Measurements from ENCODE around the gene CCDC88C. TPM values are rescaled to one million over a fixed set of nuclear protein-coding genes. Genes with fewer than 3 reads are reported as not detected.
A peak's percentile ranks its signal among the peaks of the same experiment; 100 is the strongest.

CCDC88C gene
- total RNA-seq, 6 donors from 2014 or later: 33.1 to 119 (median 54.5) TPM

GRCh38 chr14:91242635-91243034 lies 175.0 kb downstream of the CCDC88C start:
- Histone ChIP-seq H3K4me1 (peaks cover 21 to 44% (median 36%) of the 10 kb centered on the region in 4 donors), H3K27ac (peak overlapping the region in 3 of 4 donors; percentile 28 to 76 (median 73)), H3K27me3 (no peaks in the 10 kb centered on the region), H3K36me3 (no peaks in the 10 kb centered on the region), H3K4me3 (peak overlapping the region in 2 of 4 donors; percentile 3 to 24), H3K9me3 (no peaks in the 10 kb centered on the region)
- TF ChIP-seq EP300 (IDR thresholded peaks at IDR 0.05): no peak
- no peak for TF ChIP-seq POLR2AphosphoS5 (IDR thresholded peaks at IDR 0.05)
- WGBS, 2 donors: 78 to 88% methylated on average over 4 of the region's 4 CpGs
- no peak for ATAC-seq (ENCODE audit: low FRiP score in 2 of 2)
- no peak for DNase-seq

- Histone ChIP-seq H3K4me3 (peak overlapping the region in 2 of 4 donors; percentile 6 to 24), H3K4me1 (peaks cover 21 to 46% (median 36%) of the 10 kb centered on the region in 4 donors), H3K9me3 (no peaks in the 10 kb centered on the region), H3K27ac (peak overlapping the region in 2 of 4 donors; percentile 73 to 76), H3K27me3 (no peaks in the 10 kb centered on the region), H3K36me3 (no peaks in the 10 kb centered on the region)
- ATAC-seq (ENCODE audit: low FRiP score in 2 of 2) (no peak), DNase-seq (no peak)
- 39 to 61% methylated on average over 7 of the region's 7 CpGs for WGBS, 2 donors
- TF ChIP-seq POLR2AphosphoS5 (IDR thresholded peaks at IDR 0.05) (no peak), EP300 (IDR thresholded peaks at IDR 0.05) (no peak), POLR2A (IDR thresholded peaks at IDR 0.05) (peak in 1 of 4 donors; percentile 37), CTCF (IDR thresholded peaks at IDR 0.05) (no peak)
Measured at GRCh38 chr14:91241863-91242262, 175.8 kb downstream of the CCDC88C start.

- WGBS, 2 donors: 67 to 80% methylated on average over 8 of the region's 8 CpGs
- no peak for ATAC-seq (ENCODE audit: low FRiP score in 2 of 2)
- H3K4me1 ChIP-seq: peaks cover 11 to 27% (median 20%) of the 10 kb centered on the region in 4 donors
- H3K27me3 ChIP-seq: no peaks in the 10 kb centered on the region
- TF ChIP-seq POLR2A (IDR thresholded peaks at IDR 0.05): no peak
- TF ChIP-seq EP300 (IDR thresholded peaks at IDR 0.05): no peak
- TF ChIP-seq CTCF (IDR thresholded peaks at IDR 0.05): no peak
- TF ChIP-seq POLR2AphosphoS5 (IDR thresholded peaks at IDR 0.05): no peak
- H3K36me3 ChIP-seq: peaks cover 0 to 8% (median 0%) of the 10 kb centered on the region in 4 donors
- no peak overlapping the region for H3K4me3 ChIP-seq
- H3K9me3 ChIP-seq: no peaks in the 10 kb centered on the region
- DNase-seq: no peak
- H3K27ac ChIP-seq: no peak overlapping the region
Measured at GRCh38 chr14:91238661-91239060, 179.0 kb downstream of the CCDC88C start.

GRCh38 chr14:91238085-91238484 lies 179.5 kb downstream of the CCDC88C start:
- Histone ChIP-seq H3K27ac (no peak overlapping the region), H3K36me3 (peaks cover 0 to 8% (median 0%) of the 10 kb centered on the region in 4 donors), H3K4me1 (peaks cover 6 to 26% (median 16%) of the 10 kb centered on the region in 4 donors), H3K27me3 (no peaks in the 10 kb centered on the region), H3K4me3 (no peak overlapping the region), H3K9me3 (no peaks in the 10 kb centered on the region)
- ATAC-seq (ENCODE audit: low FRiP score in 2 of 2) (no peak), DNase-seq (no peak)
- WGBS, 2 donors: 64 to 86% methylated on average over 4 of the region's 4 CpGs
- TF ChIP-seq POLR2AphosphoS5 (IDR thresholded peaks at IDR 0.05) (no peak), CTCF (IDR thresholded peaks at IDR 0.05) (no peak), POLR2A (IDR thresholded peaks at IDR 0.05) (no peak), EP300 (IDR thresholded peaks at IDR 0.05) (no peak)

GRCh38 chr14:91237219-91237618 lies 180.4 kb downstream of the CCDC88C start:
- Histone ChIP-seq H3K9me3 (no peaks in the 10 kb centered on the region), H3K4me1 (peaks cover 9 to 27% (median 18%) of the 10 kb centered on the region in 4 donors), H3K27ac (no peak overlapping the region), H3K27me3 (no peaks in the 10 kb centered on the region), H3K36me3 (peaks cover 0 to 8% (median 0%) of the 10 kb centered on the region in 4 donors), H3K4me3 (no peak overlapping the region)
- no peak for ATAC-seq (ENCODE audit: low FRiP score in 2 of 2)
- WGBS, 2 donors: 86 to 95% methylated on average over 7 of the region's 7 CpGs
- no peak for TF ChIP-seq CTCF (IDR thresholded peaks at IDR 0.05)
- no peak for TF ChIP-seq POLR2A (IDR thresholded peaks at IDR 0.05)
- no peak for TF ChIP-seq EP300 (IDR thresholded peaks at IDR 0.05)
- no peak for TF ChIP-seq POLR2AphosphoS5 (IDR thresholded peaks at IDR 0.05)
- DNase-seq: no peak

All from upper lobe of left lung (tissue), 6 donors.